HG02885 (cell line): ENCODE data around the gene KRTDAP.

Experiments
- ATAC-seq: cut with Tn5 transposase; IDR thresholded peaks from one replicate; pipeline ENCODE4 v1.9.1; 2021; ENCODE audit warnings: mild to moderate bottlenecking; ENCODE audit not compliant: unreplicated experiment, poor library complexity

Gene KRTDAP

DNA sequence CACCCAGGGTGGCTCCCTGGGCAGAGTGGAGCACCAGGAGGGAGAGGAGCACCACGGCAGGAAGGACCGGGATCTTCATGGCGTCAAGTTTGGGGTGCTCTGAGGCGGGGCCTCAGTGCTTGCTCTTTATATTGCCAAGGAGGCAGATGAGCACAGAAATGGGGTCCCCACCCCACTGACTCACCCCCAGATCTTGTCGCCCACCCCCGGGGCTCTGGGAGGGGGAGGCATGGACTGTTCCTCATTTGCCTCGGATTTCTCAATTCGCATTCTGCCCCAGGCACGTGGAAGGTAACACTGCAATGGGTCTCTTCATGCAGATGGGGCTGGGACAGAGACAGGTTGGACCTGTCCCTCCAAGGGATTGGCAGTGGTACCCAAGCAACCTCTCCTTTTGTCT is at the start of gene KRTDAP:
Gene KRTDAP, minus strand, starts transcription at position 101 of the 400 bp plus-strand sequence. Its CDS starts 22 bp downstream, at position 79.
- no peak for ATAC-seq

GRCh38 chr19:35539850-35540249 is 49.6 kb upstream of the KRTDAP start:
- no peak for ATAC-seq

DNA sequence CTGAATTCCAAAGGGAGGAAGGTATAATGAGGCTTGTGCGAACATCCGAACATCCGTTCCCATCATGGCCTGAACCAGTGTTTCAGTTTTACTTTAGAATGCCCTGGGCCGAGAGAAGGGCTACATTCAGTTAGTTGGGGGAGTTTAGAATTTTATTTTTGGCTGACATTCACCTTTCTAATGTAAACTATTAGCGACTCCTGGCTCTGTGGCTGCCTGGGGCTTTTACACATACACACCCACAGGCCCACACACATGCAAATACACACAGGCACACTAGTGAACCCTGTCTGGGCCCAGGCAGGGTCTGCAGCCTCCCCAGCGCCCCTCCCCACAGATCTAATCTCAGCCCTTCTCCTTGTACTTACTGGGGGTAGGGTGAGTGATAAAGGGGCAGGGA is 49.0 kb upstream of the KRTDAP start:
- no peak for ATAC-seq

DNA sequence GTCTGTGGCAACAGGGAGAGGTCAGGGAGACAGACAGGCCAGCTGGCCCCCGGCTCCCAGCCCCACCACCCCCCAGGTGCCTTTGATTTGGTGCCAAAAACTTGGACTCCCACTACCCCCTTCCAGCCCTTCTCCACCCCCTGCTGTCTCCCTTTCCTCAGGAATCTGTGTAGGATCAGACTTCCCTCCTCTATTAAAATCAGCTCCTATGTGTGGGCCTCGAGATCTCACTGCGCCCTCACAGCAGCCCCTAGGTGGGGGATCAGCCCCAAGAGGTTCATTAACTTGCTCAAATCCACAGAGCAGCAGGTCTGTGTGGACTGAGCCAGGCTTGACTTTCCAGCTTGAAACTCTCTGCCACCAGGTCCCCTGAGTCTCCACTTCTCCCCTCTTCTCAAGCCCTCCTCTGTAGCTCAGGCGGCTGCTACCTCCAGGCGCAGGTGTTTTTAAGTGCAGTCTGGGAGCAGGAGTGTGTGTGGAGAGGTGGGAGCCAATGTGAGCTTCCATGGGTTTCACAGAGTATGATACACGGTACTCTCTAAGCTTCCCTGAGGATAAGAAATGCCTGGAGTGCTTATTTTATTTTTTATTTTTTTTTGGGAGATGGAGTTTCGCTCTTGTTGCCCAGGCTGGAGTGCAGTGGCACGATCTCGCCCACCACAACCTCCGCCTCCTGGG is 44.7 kb upstream of the KRTDAP start:
- no peak for ATAC-seq

- ATAC-seq, result no peak
These were observed 43.6 kb upstream of the KRTDAP start for GRCh38 chr19:35533822-35534392.

DNA sequence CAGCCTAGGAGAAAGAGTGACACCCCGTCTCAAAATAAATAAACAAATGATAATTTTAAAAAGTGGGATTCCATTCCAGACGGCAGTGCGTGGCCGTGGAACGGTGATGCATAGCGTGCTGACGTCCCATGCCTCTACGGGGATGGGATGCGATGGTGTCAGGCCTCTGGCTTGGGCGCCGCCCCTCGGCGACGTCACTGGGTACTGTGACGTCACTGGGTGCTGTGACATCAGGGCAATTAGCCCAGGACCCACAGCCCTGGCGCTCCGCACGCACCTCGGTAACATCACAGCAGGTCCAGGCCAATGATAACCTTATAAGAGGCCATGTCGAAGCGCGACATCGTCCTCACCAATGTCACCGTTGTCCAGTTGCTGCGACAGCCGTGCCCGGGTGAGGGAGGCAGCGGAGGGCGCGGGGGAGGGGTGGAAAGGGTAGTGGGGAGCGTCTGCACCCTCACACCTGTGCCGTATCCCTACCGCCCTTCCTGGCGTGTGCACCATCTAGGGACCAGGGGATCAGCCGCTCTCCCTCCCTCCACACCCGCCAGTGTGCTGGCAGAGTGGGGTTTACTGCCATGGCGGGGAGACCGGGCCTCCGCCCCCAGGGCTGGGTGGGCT is 43.0 kb upstream of the KRTDAP start, which contains the start of gene GAPDHS:
Gene GAPDHS, plus strand, starts transcription at position 256 of the 621 bp plus-strand sequence. Its CDS starts 72 bp downstream, at position 328.
- ATAC-seq, result no peak

- no peak for ATAC-seq
These were observed 41.0 kb upstream of the KRTDAP start for GRCh38 chr19:35531291-35531690.

GRCh38 chr19:35529241-35530218 is 39.3 kb upstream of the KRTDAP start:
- no peak for ATAC-seq

DNA sequence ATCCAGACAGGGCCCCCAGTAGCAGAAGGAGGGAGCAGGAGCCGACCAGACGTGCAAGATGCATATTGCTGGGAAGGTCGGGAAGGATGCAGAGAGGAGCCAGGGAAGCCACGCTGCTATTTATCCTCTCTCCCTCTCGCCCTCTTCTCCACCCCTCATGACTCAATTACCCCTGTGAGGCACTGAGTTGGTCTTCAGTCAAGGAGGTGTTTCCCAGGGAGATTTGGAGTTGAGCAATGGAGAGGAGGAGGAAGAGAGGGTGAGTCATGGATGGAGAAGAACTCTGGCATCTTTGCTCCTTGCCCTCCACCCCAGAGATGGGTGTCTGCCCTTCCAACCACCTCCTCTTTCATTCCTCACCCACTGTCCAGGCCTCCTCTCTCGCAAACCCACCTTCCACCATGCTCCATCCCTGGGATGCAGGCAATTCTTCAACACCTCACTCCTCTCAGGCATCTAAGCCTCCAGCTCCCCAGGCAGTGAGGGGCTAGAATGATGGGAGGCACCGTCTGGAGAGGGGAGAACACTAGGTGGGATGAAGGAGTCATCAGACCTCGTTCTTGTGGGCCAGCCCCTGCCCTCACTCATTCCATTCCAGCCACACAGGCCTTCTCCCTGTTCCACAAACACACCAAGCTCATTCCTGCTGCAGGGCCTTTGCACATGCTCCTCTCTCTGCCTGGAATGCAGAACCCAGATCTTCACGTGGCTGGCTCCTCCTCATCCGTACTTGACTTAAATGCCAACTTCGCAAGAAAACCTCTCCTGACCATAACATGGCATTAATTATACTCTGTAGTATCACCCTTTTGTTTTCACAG is 38.2 kb upstream of the KRTDAP start, which contains the start of gene SBSN:
Gene SBSN, minus strand, starts transcription at position 94 of the 821 bp plus-strand sequence. Its CDS starts 30 bp downstream, at position 64.
- no peak for ATAC-seq

DNA sequence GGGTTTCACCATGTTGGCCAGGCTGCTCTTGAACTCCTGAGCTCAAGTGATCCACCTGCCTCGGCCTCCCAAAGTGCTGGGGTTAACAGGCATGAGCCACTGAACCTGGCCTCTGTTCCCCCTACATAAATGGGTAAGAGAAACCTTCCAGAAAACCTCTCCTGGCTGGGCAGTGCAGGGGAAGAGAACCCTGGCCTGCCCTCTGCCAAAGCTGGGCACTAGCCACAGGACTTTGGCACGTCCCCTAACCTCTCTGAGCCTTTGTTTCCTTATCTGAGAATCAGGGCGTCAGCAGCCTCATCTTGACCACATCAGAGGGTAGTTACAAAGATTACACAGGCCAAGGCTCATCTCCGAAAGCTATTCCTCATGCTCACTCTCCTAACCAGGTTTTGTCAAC is 35.6 kb upstream of the KRTDAP start:
- no peak for ATAC-seq

DNA sequence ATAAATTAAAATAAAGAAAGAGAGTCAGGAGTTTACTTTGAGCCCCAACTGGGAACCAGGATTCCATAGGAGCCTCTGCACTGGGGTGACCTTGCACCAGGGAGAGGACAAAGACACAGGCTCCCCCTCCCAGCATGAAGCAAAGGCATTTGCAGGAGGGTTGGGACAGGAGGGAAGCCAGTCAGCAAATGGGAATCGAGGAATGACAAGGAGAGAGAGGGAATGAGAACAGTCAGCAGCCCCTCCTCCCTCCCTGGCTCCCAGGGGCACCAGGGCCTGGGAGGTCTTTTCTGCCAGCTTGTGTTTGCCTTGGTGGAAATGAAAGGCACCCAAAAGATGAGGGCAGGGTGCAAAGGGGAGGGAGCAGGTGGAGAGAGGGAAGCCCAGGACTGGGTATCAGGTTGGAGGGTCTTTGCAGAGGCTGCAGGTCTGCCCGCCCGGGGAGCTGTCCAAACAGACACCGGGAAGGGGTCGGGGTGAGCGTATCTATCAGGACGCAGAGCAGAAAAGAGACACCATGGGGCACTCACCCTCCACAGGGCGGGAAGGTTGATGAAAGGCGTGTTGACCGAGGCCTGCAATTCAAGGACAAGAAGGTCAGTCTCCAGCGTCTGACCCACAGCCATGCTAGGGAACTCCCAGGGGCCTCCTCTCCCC is 34.0 kb upstream of the KRTDAP start:
- no peak for ATAC-seq

- no peak for ATAC-seq
These were observed 32.6 kb upstream of the KRTDAP start for GRCh38 chr19:35522745-35523327.

DNA sequence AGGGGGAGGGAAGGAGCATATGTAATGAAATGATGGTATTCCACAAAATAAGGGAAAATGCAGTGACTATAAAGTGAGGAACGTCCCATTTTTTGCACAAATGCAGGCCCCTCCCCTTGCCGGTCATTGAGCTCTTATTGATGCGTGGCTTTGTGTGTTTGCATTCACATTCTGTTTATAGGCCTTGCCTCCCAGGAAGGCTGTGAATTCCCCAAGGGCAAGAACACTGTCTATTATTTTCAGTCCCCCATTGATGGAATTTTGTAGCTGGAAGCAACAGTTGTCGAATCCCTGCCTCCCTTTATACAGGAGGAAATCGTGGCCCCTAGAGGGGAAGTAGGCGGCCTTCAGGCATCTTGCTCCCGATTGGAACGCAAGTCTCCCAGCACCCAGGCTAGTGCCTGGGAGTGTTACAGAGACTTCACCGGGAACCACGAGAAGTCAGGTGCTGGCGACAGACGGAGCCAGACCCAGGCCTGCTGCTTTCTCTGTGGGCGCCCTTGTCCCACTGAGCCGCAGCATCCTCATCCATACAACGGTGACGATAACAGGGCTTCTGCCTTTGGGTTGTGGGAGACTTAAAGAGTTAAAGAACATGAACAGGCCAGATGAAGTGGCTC is 31.0 kb upstream of the KRTDAP start:
- ATAC-seq, result no peak

DNA sequence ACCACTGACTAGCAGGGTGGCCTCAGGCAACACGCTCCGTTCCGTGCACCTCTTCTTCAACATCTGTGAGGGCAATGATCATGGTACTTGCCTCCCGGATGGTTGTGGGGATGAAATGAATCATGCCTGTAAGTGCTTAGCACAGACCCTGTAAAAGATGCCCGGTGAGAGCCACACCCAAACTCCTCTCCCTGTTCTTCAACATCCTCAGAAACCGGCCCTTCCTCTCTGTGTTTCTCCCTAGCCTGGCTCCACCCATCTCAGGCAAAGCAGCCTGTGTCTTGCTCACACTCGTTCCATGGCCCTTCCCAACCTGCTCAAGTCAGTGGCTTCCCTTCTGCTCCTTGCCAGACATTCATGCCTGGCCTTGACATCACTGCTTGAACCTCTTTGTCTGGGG is 29.0 kb upstream of the KRTDAP start:
- ATAC-seq, result no peak

DNA sequence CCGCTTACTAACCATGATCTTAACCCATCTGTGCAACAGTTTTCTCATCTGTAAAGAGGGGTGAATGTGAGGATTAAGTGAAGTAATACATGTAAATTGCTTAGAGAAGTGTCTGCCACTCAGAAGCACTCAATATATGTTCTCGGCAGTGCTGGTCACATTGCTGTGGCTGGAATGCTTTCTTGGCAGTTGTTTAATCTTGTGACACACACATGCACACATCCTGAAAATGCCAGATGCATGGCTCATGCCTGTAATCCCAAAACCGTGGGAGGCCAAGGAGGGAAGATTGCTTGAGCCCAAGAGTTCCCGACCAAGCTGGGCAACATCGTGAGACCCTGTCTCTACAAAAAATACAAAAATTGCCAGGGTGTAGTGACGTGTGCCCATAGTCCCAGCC is 28.0 kb upstream of the KRTDAP start:
- ATAC-seq, result no peak

DNA sequence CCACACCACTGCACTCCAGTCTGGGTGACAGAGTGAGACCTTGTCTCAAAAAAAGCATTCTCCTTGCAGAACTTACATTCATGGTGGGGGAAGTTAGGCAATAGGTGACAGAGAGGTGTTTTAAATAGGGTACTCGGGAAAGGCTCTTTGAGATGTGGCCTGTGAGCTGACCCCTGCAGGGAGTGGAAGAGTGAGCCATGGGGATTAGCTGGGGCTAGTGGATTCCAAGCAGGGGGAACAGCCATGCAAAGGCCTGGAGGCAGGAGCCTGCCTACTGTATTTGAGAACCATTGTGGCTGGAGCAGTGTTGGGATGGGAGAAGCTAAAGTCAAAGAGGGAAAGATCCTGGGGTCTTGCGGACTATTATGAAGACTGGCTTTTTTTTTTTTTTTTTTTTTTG is 27.1 kb upstream of the KRTDAP start:
- ATAC-seq, result no peak

DNA sequence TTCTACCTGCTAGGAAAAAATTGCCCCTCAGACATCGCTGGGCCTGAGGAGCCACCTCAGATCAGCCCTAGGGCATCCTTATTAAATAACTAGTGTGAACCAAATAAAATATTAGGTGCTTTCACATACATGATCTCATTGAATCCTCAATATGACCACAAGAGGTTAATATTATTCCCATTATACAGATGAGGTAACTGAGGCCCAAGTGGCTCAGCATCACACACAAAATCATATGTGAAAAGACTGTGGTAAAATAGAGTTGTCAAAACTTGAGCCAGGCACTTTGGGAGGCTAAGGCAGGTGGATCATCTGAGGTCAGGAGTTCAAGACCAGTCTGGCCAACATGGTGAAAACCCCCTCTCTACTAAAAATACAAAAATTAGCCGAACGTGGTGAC is 26.0 kb upstream of the KRTDAP start:
- no peak for ATAC-seq

DNA sequence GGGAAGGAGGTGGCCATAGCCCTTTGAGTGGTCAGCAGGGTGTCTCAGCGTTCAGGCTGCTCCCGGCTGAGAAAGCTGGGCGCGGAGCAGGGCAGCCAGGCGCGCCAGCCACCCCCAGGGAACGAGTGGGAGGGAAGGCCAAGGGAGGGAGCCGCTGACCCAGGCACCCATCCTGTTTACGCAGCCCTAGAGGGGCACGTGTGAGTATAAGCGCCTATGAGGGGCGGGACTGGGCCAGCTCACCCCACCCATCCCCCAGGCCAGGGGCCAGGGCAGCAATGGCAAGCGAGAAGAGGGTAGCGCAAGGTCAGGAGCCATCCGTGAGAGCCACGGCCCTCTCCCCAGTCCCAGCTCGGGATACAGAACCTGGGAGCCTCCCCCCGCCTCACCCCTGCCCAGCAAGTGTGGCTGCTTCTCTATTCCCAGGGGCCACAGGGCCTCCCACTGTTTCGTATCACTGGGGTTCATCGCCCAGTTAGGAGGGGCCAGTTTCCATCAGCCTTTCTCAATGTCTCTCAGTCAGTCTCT is 24.1 kb upstream of the KRTDAP start:
- ATAC-seq, result no peak
